ENCODE data around the gene ATG2B.

ATG2B gene

GRCh38 chr14:96255501-96256366 lies 107.4 kb downstream of the ATG2B start, which contains the start of gene BDKRB1:
Gene BDKRB1, plus strand, starts transcription at chr14:96256210. Its CDS starts 7,473 bp downstream, at chr14:96263683.
- peak within 1 kb of the TSS; percentile 79 for H3K4me3 ChIP-seq (ENCODE audit: low read depth, low read length)
- no peak for TF ChIP-seq CTCF (IDR thresholded peaks at IDR 0.05; ENCODE audit: low read depth, low read length)

- H3K4me3 ChIP-seq (ENCODE audit: low read depth, low read length) = no peak overlapping the region
- no peak for TF ChIP-seq CTCF (IDR thresholded peaks at IDR 0.05; ENCODE audit: low read depth, low read length)
Measured at GRCh38 chr14:96254687-96255086, 108.5 kb downstream of the ATG2B start.

GRCh38 chr14:96252999-96253539 lies 110.1 kb downstream of the ATG2B start:
- no peak for TF ChIP-seq CTCF (IDR thresholded peaks at IDR 0.05; ENCODE audit: low read depth, low read length)

GRCh38 chr14:96252323-96252998 lies 110.7 kb downstream of the ATG2B start:
- no peak for TF ChIP-seq CTCF (IDR thresholded peaks at IDR 0.05; ENCODE audit: low read depth, low read length)
- H3K4me3 ChIP-seq (ENCODE audit: low read depth, low read length) = no peak overlapping the region

More at GRCh38 chr14:96252999-96253539, 110.1 kb downstream of the ATG2B start:
- H3K4me3 ChIP-seq (ENCODE audit: low read depth, low read length) = no peak overlapping the region

- no peak overlapping the region for H3K4me3 ChIP-seq (ENCODE audit: low read depth, low read length)
- no peak for TF ChIP-seq CTCF (IDR thresholded peaks at IDR 0.05; ENCODE audit: low read depth, low read length)
Measured at GRCh38 chr14:96251656-96252155, 111.4 kb downstream of the ATG2B start.

GRCh38 chr14:96250485-96250884 lies 112.7 kb downstream of the ATG2B start:
- H3K4me3 ChIP-seq (ENCODE audit: low read depth, low read length) = no peak overlapping the region
- TF ChIP-seq CTCF (IDR thresholded peaks at IDR 0.05; ENCODE audit: low read depth, low read length) = no peak

Data from WI38 (cell line).